RWPE2 (cell line): ENCODE data around the gene MTA1.

Experiments used
- ATAC-seq: fragments of 200-7000 bp; cut with Tn5 transposase; 3 replicates; pipeline ENCODE4 v1.9.1; 2021; ENCODE audit warnings: low read depth
- DNase-seq: peaks from one replicate; pipeline ENCODE4 v3.0.0-alpha.2; 2020; ENCODE audit warnings: low spot score
- H3K27ac ChIP-seq: fragments of 450-650 bp; 2 replicates; pipeline ENCODE4 v1.5.1; 2017; ENCODE audit warnings: mild to moderate bottlenecking; ENCODE audit not compliant: poor library complexity, severe bottlenecking
- H3K27me3 ChIP-seq: fragments of 250-450 bp; sonication (Bioruptor Pico); 2 replicates; pipeline ENCODE4 v1.5.1; 2021; ENCODE audit warnings: mild to moderate bottlenecking, moderate library complexity; ENCODE audit not compliant: insufficient read depth, poor library complexity, severe bottlenecking
- H3K36me3 ChIP-seq: fragments of 250-450 bp; sonication (Bioruptor Pico); 2 replicates; pipeline ENCODE4 v1.5.1; 2020; ENCODE audit warnings: low read depth, mild to moderate bottlenecking, moderate library complexity
- H3K4me1 ChIP-seq: fragments of 250-450 bp; sonication (Bioruptor Pico); 2 replicates; pipeline ENCODE4 v1.5.1; 2021; ENCODE audit warnings: mild to moderate bottlenecking, moderate library complexity; ENCODE audit not compliant: insufficient read depth, poor library complexity, severe bottlenecking
- H3K4me3 ChIP-seq: fragments of 250-450 bp; sonication (Bioruptor Pico); 2 replicates; pipeline ENCODE4 v1.5.1; 2021; ENCODE audit warnings: mild to moderate bottlenecking, moderate library complexity; ENCODE audit not compliant: severe bottlenecking
- H3K9me3 ChIP-seq: fragments of 250-450 bp; sonication (Bioruptor Pico); 2 replicates; pipeline ENCODE4 v1.5.1; 2021; ENCODE audit warnings: mild to moderate bottlenecking, moderate library complexity; ENCODE audit not compliant: severe bottlenecking
- CTCF ChIP-seq: fragments of 450-650 bp; IDR thresholded peaks from one replicate; pipeline ENCODE4 v1.5.1; 2017; ENCODE audit warnings: mild to moderate bottlenecking, moderate library complexity; ENCODE audit not compliant: poor library complexity, severe bottlenecking

MTA1 gene

DNA sequence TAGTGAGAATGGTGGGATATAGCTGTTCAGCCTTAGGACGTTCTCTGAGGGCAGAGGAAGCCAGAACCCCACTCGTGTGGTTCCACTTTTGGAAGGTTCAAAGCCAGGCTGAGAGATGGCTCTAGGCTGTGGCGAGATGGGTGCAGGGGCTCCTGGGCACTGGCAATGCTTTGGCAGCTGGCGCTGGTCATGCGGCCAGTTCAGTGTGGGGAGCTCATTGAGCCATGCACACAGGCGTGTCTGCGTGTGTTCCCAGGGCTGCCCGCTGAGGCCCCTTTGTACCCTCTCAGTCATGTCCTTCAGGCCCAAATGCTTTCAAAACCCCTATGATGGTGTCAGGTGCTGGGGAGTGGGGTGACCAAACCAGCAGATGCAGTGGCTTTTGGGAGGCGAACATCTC is 19.6 kb upstream of the MTA1 start:
- Histone ChIP-seq H3K36me3 (peaks cover 22% of the 10 kb centered on the region), H3K27me3 (no peaks in the 10 kb centered on the region), H3K4me1 (no peaks in the 10 kb centered on the region), H3K4me3 (no peak overlapping the region), H3K27ac (no peak overlapping the region), H3K9me3 (peaks cover 14% of the 10 kb centered on the region)
- DNase-seq = no peak
- no peak for TF ChIP-seq CTCF
- ATAC-seq = no peak

DNA sequence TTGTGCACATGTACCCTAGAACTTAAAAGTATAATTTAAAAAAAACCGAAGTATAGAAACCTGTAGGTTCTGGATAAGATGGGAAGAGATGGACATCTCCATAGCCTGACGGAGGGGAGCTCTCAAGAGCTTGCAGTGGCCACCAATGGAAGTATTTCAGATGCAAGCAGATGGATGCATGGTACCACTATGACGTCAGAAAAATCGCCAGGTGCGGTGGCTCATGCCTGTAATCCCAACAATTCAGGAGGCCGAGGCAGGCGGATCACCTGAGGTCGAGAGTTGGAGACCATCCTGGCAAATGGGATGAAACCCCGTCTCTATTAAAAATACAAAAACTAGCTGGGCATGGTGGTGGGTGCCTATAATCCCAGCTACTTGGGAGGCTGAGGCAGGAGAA is 17.9 kb upstream of the MTA1 start:
- ATAC-seq (no peak), DNase-seq (no peak)
- H3K4me3 ChIP-seq = no peak overlapping the region
- H3K4me1 ChIP-seq = no peaks in the 10 kb centered on the region
- no peaks in the 10 kb centered on the region for H3K27me3 ChIP-seq
- peaks cover 22% of the 10 kb centered on the region for H3K36me3 ChIP-seq
- H3K27ac ChIP-seq = no peak overlapping the region
- H3K9me3 ChIP-seq = peaks cover 14% of the 10 kb centered on the region
- TF ChIP-seq CTCF = no peak

DNA sequence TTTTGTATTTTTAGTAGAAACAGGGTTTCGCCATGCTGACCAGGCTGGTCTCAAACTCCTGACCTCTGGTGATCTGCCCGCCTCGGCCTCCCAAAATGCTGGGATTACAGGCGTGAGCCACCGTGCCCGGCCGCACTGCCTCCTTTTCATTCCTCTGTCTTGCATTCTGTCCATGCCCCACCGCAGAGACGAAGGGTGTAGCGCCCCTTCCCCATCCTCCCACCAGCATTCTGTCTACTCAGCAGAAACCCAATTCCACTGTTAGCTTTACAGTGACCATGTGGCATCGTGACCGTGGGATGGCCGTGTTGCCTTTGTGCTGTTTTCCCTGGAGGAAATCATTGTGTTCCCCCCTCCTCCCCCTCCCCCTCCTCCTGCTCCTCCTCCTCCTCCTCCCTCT is 11.0 kb upstream of the MTA1 start:
- H3K27me3 ChIP-seq = peaks cover 18% of the 10 kb centered on the region
- H3K4me1 ChIP-seq = no peaks in the 10 kb centered on the region
- H3K27ac ChIP-seq = no peak overlapping the region
- no peak overlapping the region for H3K4me3 ChIP-seq
- ATAC-seq (no peak), DNase-seq (no peak)
- peaks cover 3% of the 10 kb centered on the region for H3K9me3 ChIP-seq
- no peaks in the 10 kb centered on the region for H3K36me3 ChIP-seq
- TF ChIP-seq CTCF = no peak

DNA sequence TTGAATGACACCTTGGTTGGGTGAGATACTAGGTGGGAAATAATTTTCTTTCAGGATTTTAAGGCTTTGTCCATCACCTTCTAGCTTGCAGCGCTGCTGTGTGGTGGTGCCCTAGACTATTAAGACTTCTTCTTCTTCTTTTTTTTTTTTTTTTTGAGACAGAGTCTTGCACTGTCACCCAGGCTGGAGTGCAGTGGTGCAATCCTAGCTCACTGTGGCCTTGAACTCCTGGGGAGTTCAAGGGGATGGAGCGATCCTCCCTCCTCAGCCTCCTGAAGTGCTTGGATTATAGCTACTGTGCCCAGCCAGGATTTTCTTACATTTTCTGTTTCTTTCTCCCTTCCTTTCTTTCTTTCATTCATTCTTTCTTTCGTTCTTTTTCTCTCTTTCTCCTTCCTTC is 10.3 kb upstream of the MTA1 start:
- no peaks in the 10 kb centered on the region for H3K9me3 ChIP-seq
- TF ChIP-seq CTCF = no peak
- DNase-seq = no peak
- H3K36me3 ChIP-seq = no peaks in the 10 kb centered on the region
- H3K4me1 ChIP-seq = no peaks in the 10 kb centered on the region
- peaks cover 18% of the 10 kb centered on the region for H3K27me3 ChIP-seq
- no peak overlapping the region for H3K27ac ChIP-seq
- no peak overlapping the region for H3K4me3 ChIP-seq
- no peak for ATAC-seq

DNA sequence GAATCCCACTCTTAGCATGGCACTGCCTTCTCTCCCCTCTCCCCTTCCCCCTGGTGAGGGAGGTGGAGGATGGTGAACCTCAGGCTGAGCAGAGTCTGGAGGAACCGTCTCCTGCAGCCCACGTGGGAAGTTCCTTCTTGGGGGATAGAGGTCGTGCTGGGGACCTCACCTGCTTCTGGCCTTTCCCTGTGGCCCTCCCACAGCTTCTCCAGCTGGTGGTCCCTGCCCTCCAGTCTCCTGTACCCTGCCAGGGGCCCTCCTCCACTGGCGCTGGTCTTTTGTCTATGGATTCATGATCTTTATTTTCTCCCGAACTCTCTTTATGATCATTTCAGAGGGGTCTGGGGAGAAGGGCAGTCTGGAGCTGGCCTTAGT is 9.0 kb upstream of the MTA1 start:
- no peak for TF ChIP-seq CTCF
- Histone ChIP-seq H3K27ac (no peak overlapping the region), H3K4me1 (no peaks in the 10 kb centered on the region), H3K4me3 (no peak overlapping the region), H3K9me3 (no peaks in the 10 kb centered on the region), H3K36me3 (no peaks in the 10 kb centered on the region), H3K27me3 (peaks cover 18% of the 10 kb centered on the region)
- DNase-seq = peak; percentile 53
- no peak for ATAC-seq
